Body of pancreas (tissue), 4 donors: ENCODE data around the gene HOXD10. TPM values are rescaled to one million over a fixed set of nuclear protein-coding genes. Genes with fewer than 3 reads are reported as not detected.

Experiments used
- ATAC-seq: fragments of 150-250 bp; one replicate; pipeline ENCODE4 v1.9.1; 2016
- DNase-seq, 4 donors: peaks; one replicate each; pipeline ENCODE4 v3.0.0-alpha.2; 2019
- H3K27ac ChIP-seq, 4 donors: fragments of 200-600 bp; sonication (generic); 1 replicate in 3 of 4; 2 replicates in 1 of 4; pipeline versions ENCODE4 v1.5.1 to v1.6.1; 2016 to 2019; ENCODE audit warnings: mild to moderate bottlenecking in 1 of 4, mixed read lengths in 1 of 4, moderate library complexity in 1 of 4
- H3K27me3 ChIP-seq, 2 donors: fragments of 200-600 bp; sonication (generic); one replicate each; pipeline ENCODE4 v1.6.0; 2016; ENCODE audit warnings: mild to moderate bottlenecking in 1 of 2
- H3K36me3 ChIP-seq, 2 donors: fragments of 200-600 bp; sonication (generic); replicated peaks in 1 of 2; 2 replicates each; pipeline ENCODE4 v1.5.1; 2016; ENCODE audit warnings: low read depth in 2 of 2; ENCODE audit not compliant: insufficient read depth in 1 of 2
- H3K4me1 ChIP-seq: fragments of 200-600 bp; sonication (generic); one replicate; pipeline ENCODE4 v1.6.0; 2016
- H3K4me3 ChIP-seq, 2 donors: fragments of 200-600 bp; sonication (generic); 1 replicate in 1 of 2; 2 replicates in 1 of 2; pipeline ENCODE4 v1.5.1; 2016 to 2019
- H3K9me3 ChIP-seq, 3 donors: fragments of 200-600 bp; sonication (generic); 1 replicate in 2 of 3; 2 replicates in 1 of 3; pipeline ENCODE4 v1.5.1; 2016
- POLR2A ChIP-seq, 3 donors: fragments of 450-650 bp; IDR thresholded peaks; one replicate each; pipeline ENCODE4 v1.6.1; 2016; ENCODE audit warnings: antibody characterized with exemption in 3 of 3, mild to moderate bottlenecking in 2 of 3
- WGBS, 2 donors: methylation state at CpG; one replicate each; pipeline ENCODE4 v1.1.5; 2017; 5-methylcytosine and 5-hydroxymethylcytosine counted together
- intact Hi-C: fragments of 100-400 bp; cut with DNase I; formaldehyde crosslinking; loops from one replicate; pipeline ENCODE4 v1.15.1; 2023
- total RNA-seq, 2 donors: library from RNA; depleted of rRNA; stranded (reverse); fragments of >200 nt; gene quantifications; one replicate each; pipeline ENCODE4 v1.1.0, GENCODE V29; 2016
- TF ChIP-seq, protein P1 (sequence below), 7 experiments: fragments of 450-650 bp in 4 of 7; fragments of 200-600 bp in 3 of 7; sonication (generic) in 3 of 7; IDR thresholded peaks; one replicate each; pipeline ENCODE4 v1.5.1; 2016 to 2019; ENCODE audit warnings: antibody characterized with exemption in 7 of 7

The HOXD10 gene
- total RNA-seq, 2 donors from 2014 or later = 0.26 TPM; not detected in 1

DNA sequence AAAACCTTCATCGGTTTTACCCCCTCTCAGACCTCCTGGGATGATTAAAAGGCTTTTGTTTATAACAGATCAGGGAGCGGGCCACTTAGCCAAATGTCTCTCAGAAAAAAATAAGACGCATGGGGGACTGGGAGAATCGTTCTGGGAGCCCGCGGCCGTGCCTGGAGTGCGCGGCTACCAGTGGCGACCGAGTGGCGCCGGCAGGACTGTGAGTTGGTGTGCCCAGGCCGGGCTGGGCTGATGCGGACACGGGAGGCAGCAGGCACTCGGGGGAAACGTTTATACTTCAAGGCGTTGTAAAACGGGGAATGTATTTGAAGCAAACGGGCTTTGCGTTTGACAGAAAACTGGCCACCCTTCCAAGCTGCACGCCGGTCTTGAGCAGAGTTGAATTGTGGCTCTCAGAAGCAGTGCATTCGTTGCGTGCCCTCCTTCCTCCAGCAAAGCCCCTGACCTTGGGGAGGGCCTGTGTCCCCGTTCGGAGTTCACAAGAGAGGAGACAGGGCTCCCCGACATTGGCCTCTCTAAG is 4.7 kb upstream of the HOXD10 start:
- TF ChIP-seq, protein P1, sequence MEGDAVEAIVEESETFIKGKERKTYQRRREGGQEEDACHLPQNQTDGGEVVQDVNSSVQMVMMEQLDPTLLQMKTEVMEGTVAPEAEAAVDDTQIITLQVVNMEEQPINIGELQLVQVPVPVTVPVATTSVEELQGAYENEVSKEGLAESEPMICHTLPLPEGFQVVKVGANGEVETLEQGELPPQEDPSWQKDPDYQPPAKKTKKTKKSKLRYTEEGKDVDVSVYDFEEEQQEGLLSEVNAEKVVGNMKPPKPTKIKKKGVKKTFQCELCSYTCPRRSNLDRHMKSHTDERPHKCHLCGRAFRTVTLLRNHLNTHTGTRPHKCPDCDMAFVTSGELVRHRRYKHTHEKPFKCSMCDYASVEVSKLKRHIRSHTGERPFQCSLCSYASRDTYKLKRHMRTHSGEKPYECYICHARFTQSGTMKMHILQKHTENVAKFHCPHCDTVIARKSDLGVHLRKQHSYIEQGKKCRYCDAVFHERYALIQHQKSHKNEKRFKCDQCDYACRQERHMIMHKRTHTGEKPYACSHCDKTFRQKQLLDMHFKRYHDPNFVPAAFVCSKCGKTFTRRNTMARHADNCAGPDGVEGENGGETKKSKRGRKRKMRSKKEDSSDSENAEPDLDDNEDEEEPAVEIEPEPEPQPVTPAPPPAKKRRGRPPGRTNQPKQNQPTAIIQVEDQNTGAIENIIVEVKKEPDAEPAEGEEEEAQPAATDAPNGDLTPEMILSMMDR (IDR thresholded peaks at IDR 0.05) = no peak
- no peak for TF ChIP-seq POLR2A (IDR thresholded peaks at IDR 0.05)
- no peak overlapping the region for H3K4me3 ChIP-seq
- no peak for DNase-seq
- no peaks in the 10 kb centered on the region for H3K9me3 ChIP-seq
- peaks cover 12% of the 10 kb centered on the region for H3K4me1 ChIP-seq
- intact Hi-C loops = no loop called here
- no peak overlapping the region for H3K27ac ChIP-seq
- no peaks in the 10 kb centered on the region for H3K36me3 ChIP-seq
- no peak for ATAC-seq
- H3K27me3 ChIP-seq = peaks cover 0 to 72% of the 10 kb centered on the region in 2 donors
- 3 to 4% methylated on average over 23 to 29 of the region's 29 CpGs for WGBS, 2 donors

DNA sequence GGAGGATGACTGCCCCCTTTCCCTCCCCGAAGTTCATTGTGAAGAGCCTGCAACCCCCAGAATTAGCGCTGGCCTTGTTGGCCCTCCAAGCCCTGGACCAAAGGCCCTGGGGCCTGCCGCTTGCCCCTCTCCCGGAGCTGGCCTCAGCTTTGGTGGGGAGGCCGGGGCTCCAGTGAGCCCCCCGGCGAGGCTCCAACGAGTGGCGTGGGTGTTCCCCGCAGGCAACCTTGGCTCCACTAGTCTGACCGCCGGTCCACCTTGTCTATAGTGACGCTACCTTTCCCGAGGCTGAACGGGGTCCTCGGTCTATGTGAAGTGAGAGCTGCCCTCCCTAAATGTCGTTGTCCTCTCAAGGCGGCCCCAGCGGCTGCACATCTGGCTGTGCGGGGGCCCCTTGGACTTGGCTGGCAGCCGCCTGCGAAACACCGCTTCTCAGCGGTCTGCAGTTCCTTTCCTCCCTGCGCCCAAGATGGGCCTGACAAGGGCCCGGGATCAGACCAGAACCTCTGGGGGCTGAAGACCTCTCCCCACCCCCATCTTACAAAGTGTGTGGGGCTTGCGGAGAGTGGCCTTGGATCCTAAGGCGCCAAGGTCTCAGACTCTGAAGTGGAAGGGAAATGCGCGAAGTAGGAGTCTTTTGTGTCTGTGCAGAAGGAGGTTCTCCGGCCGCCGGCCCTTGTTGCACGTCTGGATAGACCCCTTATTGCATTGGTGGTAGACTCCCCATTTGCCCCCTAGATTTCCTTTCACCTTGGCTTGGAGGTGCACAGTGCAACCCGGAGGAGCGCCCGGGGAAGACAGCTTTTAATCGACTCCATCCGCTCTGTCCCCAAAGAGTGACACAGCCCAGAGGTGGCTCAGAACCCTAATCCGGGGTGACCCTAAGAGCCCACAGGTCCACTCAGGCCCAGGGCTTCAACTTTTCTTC is 3.9 kb upstream of the HOXD10 start:
- TF ChIP-seq, protein P1 (IDR thresholded peaks at IDR 0.05) = no peak
- no peak for TF ChIP-seq POLR2A (IDR thresholded peaks at IDR 0.05)
- no peak for DNase-seq
- no peak overlapping the region for H3K4me3 ChIP-seq
- H3K27ac ChIP-seq = no peak overlapping the region
- peaks cover 0 to 75% of the 10 kb centered on the region in 2 donors for H3K27me3 ChIP-seq
- WGBS, 2 donors = 7 to 12% methylated on average over 13 to 40 of the region's 40 CpGs
- no peaks in the 10 kb centered on the region for H3K36me3 ChIP-seq
- ATAC-seq = no peak
- intact Hi-C loops = no loop called here
- H3K4me1 ChIP-seq = peaks cover 7% of the 10 kb centered on the region
- no peaks in the 10 kb centered on the region for H3K9me3 ChIP-seq

DNA sequence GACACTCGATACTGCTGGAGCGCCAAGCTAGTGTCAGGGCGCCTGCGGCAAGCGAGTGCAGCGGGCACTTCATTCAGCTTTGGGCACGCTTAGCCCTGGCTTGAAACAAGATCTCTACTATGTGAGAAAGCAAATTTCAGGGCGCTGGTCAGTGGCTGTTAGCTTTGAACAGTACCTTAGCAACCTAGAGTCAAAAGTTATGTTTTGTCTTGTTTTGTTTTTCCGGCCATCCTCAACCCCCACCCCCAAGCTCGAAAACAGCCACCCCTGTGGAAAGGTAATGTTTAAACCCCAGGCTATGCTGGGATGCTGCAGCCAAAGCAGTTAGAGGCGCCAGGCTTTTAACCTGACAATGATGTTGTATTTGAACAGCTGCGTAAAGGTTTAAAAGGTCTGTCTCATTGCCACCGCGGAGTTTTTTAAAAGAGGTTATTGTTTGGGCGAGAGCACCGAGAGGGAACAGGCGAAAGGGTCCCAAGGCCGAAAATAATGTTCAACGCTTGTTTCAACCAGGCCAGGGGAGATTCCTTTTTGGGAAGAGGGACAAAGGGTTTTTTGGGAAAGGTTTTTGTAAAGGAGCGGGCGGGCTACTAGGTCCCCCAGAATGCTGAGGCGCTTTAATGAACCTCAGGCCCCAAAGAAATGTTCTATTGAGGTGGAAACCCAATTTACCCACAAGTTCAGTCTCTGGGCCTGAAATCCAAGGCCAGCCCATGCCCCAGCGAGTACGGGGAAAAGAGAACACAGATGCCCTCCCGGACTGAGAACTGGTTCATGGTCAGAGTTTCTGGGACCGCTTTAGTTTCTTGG is 2.3 kb upstream of the HOXD10 start:
- TF ChIP-seq, protein P1 (IDR thresholded peaks at IDR 0.05) = no peak
- TF ChIP-seq POLR2A (IDR thresholded peaks at IDR 0.05) = no peak
- 7 to 8% methylated on average over 21 to 26 of the region's 26 CpGs for WGBS, 2 donors
- DNase-seq = no peak
- no peak for ATAC-seq
- H3K4me1 ChIP-seq = peaks cover 4% of the 10 kb centered on the region
- H3K4me3 ChIP-seq = no peak overlapping the region
- intact Hi-C loops = no loop called here
- no peak overlapping the region for H3K27ac ChIP-seq
- peaks cover 0 to 70% of the 10 kb centered on the region in 2 donors for H3K27me3 ChIP-seq
- H3K9me3 ChIP-seq = no peaks in the 10 kb centered on the region
- H3K36me3 ChIP-seq = no peaks in the 10 kb centered on the region

DNA sequence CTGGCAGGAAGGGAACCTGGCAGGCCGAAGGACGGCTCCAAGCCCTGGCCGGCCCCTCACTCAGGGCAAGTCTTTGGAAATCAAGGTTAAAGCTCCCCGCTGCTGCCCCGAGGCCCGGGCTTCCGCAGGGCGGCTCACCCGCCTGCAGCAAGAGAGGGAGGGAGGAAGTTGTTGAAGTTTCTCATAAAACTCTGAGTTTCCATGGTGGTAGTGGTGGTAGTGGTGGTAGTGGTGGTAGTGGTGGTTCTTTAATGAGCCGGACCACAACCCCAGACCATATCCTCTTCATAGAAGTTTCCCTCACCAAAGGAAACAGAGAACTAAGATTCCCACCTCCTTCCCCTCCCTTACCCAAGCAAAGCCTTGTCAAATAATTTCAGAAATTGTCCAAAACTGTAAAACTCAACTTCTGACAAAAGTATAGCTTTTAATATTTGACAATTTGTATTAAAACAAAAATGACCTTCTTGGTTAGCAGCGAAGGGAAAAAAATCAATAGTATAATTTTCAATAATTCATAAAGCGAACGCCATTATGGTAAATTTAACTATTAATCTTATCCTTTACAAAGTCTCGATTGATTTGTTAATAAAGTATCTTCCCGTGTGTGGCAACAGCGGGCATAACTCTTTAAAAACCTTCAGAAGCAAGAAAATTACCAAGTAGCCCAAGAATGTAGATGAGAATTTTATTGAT is 1.5 kb upstream of the HOXD10 start:
- peaks cover 0 to 73% of the 10 kb centered on the region in 2 donors for H3K27me3 ChIP-seq
- peaks cover 4% of the 10 kb centered on the region for H3K4me1 ChIP-seq
- intact Hi-C loops = no loop called here
- H3K4me3 ChIP-seq = no peak overlapping the region
- TF ChIP-seq POLR2A (IDR thresholded peaks at IDR 0.05) = no peak
- TF ChIP-seq, protein P1 (IDR thresholded peaks at IDR 0.05) = no peak
- DNase-seq (no peak), ATAC-seq (no peak)
- 12 to 18% methylated on average over 16 of the region's 16 CpGs for WGBS, 2 donors
- H3K9me3 ChIP-seq = no peaks in the 10 kb centered on the region
- H3K27ac ChIP-seq = no peak overlapping the region
- no peaks in the 10 kb centered on the region for H3K36me3 ChIP-seq
